ENCODE data around the gene ROS1. TPM values are rescaled to one million over a fixed set of nuclear protein-coding genes. Genes with fewer than 3 reads are reported as not detected.
A peak's percentile ranks its signal among the peaks of the same experiment; 100 is the strongest.

Gene ROS1
- total RNA-seq, 1 experiment from 2014 or later, result not detected

GRCh38 chr6:117267766-117268534, 157.8 kb downstream of the ROS1 start:
- Mint-ChIP-seq H3K9me3 (no peaks in the 10 kb centered on the region; a peak in 1 of 5 replicates), H3K27ac (no peak overlapping the region), H3K4me1 (peaks cover 23 to 50% of the 10 kb centered on the region in 2 experiments), H3K36me3 (ENCODE audit: insufficient read depth in 1 of 3, low read depth in 3 of 3) (no peaks in the 10 kb centered on the region), H3K27me3 (ENCODE audit: low read depth) (peaks cover 98% of the 10 kb centered on the region), H3K4me3 (peak overlapping the region in 1 of 2 experiments; percentile 56; a peak in 1 of 5 replicates)
- no peaks in the 10 kb centered on the region for H3K79me1 ChIP-seq (ENCODE audit: insufficient read depth, low read depth, low read length, poor library complexity, severe bottlenecking)
- H3K4me1 ChIP-seq (ENCODE audit: insufficient read depth, low read length), result no peaks in the 10 kb centered on the region
- no peak overlapping the region for H2AK5ac ChIP-seq (ENCODE audit: insufficient read length, low read length)
- no peak overlapping the region for H3K9ac ChIP-seq (ENCODE audit: extremely low read depth, insufficient read length, low read length)
- H3K79me2 ChIP-seq (ENCODE audit: insufficient read depth, low read length), result no peaks in the 10 kb centered on the region
- no peak overlapping the region for H2BK5ac ChIP-seq (ENCODE audit: insufficient read length, low read length)
- no peak overlapping the region for H3K4ac ChIP-seq (ENCODE audit: low read depth, low read length)
- H2AFZ ChIP-seq (ENCODE audit: low read length), result no peak overlapping the region
- no CpG with 5 or more reads among the region's 11 CpGs for WGBS (ENCODE audit: extremely low coverage, insufficient read length, low lambda C conversion rate)
- H2BK20ac ChIP-seq (ENCODE audit: low read depth, low read length, poor library complexity, severe bottlenecking), result no peak overlapping the region
- H3K14ac ChIP-seq (ENCODE audit: insufficient read depth, low read length), result no peak overlapping the region
- no peak overlapping the region for H3K18ac ChIP-seq (ENCODE audit: insufficient read length, low read depth, low read length)
- H4K20me1 ChIP-seq (ENCODE audit: control insufficient read depth, insufficient read depth, insufficient read length), result no peaks in the 10 kb centered on the region
- no peak overlapping the region for H4K8ac ChIP-seq (replicated peaks; ENCODE audit: insufficient read length, low read depth, low read length)
- H2BK12ac ChIP-seq (ENCODE audit: insufficient read length, low read depth, low read length), result no peak overlapping the region
- peaks cover 16% of the 10 kb centered on the region for H3K23me2 ChIP-seq (ENCODE audit: insufficient read length, low read depth, low read length, poor library complexity, severe bottlenecking)
- peak; percentile 81 for DNase-seq
- no peak overlapping the region for H3K27ac ChIP-seq (ENCODE audit: insufficient read length, low read depth, low read length)
- H4K5ac ChIP-seq (ENCODE audit: insufficient read length, low read depth, low read length), result no peak overlapping the region
- no peak overlapping the region for H3K56ac ChIP-seq (ENCODE audit: insufficient read length, low read depth, low read length)
- H3K9me3 ChIP-seq (ENCODE audit: control insufficient read depth, low read depth, low read length), result no peaks in the 10 kb centered on the region
- TF ChIP-seq CTCF (conservative IDR thresholded peaks at IDR 0.05), result peak; percentile 74
- no peak overlapping the region for H3K23ac ChIP-seq (ENCODE audit: insufficient read length, low read depth, low read length)
- peaks cover 83% of the 10 kb centered on the region for H3K27me3 ChIP-seq (ENCODE audit: insufficient read depth, low read length)
- no peak overlapping the region for H4K91ac ChIP-seq (ENCODE audit: insufficient read length, low read depth, low read length)
- no peak overlapping the region for H3T11ph ChIP-seq (ENCODE audit: low read length)
- no peak overlapping the region for H3K4me2 ChIP-seq (ENCODE audit: insufficient read depth, insufficient read length, low read length)
- no peak overlapping the region for H2BK120ac ChIP-seq (ENCODE audit: low read depth, low read length, poor library complexity, severe bottlenecking)
- no peak overlapping the region for H2BK15ac ChIP-seq (ENCODE audit: low read depth, low read length)
